GM12878 (cell line): ENCODE results near the gene SALL1.

Source experiments
- BCL3 ChIP-seq: IDR thresholded peaks from 2 replicates; pipeline ENCODE4 v1.6.1; 2011; ENCODE audit warnings: borderline replicate concordance, low read depth, mild to moderate bottlenecking, moderate library complexity, low read length; ENCODE audit not compliant: insufficient read depth, poor library complexity, severe bottlenecking
- EP300 ChIP-seq, 2 experiments: fragments of 150-350 bp in 1 of 2; IDR thresholded peaks; 2 replicates each; pipeline ENCODE4 v1.6.1; 2011 to 2012; ENCODE audit warnings: low read depth in 2 of 2, low read length in 2 of 2, borderline replicate concordance in 1 of 2, improper control_type of control experiment in 1 of 2, inconsistent platforms in 1 of 2; ENCODE audit not compliant: control insufficient read depth in 1 of 2
- HCFC1 ChIP-seq: fragments of 150-350 bp; IDR thresholded peaks from 2 replicates; pipeline ENCODE4 v1.6.1; 2014; ENCODE audit warnings: low read length
- POLR2AphosphoS5 ChIP-seq: IDR thresholded peaks from 2 replicates; pipeline ENCODE4 v1.6.1; 2011; ENCODE audit warnings: mild to moderate bottlenecking, low read length, inconsistent platforms
- SMC3 ChIP-seq: IDR thresholded peaks from 2 replicates; pipeline ENCODE4 v1.6.1; 2011; ENCODE audit warnings: low read length, improper control_type of control experiment, borderline replicate concordance
- TCF7 ChIP-seq: IDR thresholded peaks from 2 replicates; pipeline ENCODE4 v1.6.1; 2014; ENCODE audit warnings: antibody characterized with exemption, borderline replicate concordance
- ZSCAN29 ChIP-seq: fragments of 450-650 bp; IDR thresholded peaks from 2 replicates; pipeline ENCODE4 v1.6.1; 2017; ENCODE audit warnings: mild to moderate bottlenecking, moderate library complexity
- TF ChIP-seq, protein P1 (sequence below), 3 experiments: IDR thresholded peaks in 2 of 3; conservative IDR thresholded peaks in 1 of 3; 2 replicates each; pipeline ENCODE4 v1.5.1; 2011; ENCODE audit warnings: low read depth in 3 of 3, low read length in 3 of 3, mild to moderate bottlenecking in 3 of 3, control low read depth in 2 of 3, moderate library complexity in 2 of 3, inconsistent platforms in 1 of 3, mixed read lengths in 1 of 3; ENCODE audit not compliant: control insufficient read depth in 2 of 3, insufficient read depth in 1 of 3; ENCODE audit errors: extremely low read depth in 1 of 3

- TF ChIP-seq EP300 (IDR thresholded peaks at IDR 0.05; ENCODE audit: borderline replicate concordance in 1 of 2, control insufficient read depth in 1 of 2, low read depth in 2 of 2, low read length in 2 of 2) (no peak), TCF7 (no peak), SMC3 (no peak), ZSCAN29 (no peak), HCFC1 (no peak), POLR2AphosphoS5 (no peak), BCL3 (no peak)
- TF ChIP-seq, protein P1, sequence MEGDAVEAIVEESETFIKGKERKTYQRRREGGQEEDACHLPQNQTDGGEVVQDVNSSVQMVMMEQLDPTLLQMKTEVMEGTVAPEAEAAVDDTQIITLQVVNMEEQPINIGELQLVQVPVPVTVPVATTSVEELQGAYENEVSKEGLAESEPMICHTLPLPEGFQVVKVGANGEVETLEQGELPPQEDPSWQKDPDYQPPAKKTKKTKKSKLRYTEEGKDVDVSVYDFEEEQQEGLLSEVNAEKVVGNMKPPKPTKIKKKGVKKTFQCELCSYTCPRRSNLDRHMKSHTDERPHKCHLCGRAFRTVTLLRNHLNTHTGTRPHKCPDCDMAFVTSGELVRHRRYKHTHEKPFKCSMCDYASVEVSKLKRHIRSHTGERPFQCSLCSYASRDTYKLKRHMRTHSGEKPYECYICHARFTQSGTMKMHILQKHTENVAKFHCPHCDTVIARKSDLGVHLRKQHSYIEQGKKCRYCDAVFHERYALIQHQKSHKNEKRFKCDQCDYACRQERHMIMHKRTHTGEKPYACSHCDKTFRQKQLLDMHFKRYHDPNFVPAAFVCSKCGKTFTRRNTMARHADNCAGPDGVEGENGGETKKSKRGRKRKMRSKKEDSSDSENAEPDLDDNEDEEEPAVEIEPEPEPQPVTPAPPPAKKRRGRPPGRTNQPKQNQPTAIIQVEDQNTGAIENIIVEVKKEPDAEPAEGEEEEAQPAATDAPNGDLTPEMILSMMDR (IDR thresholded peaks at IDR 0.05 in 2 of 3, conservative IDR thresholded peaks at IDR 0.05 in 1 of 3; ENCODE audit: control insufficient read depth in 2 of 3, extremely low read depth in 1 of 3, insufficient read depth in 1 of 3, low read depth in 3 of 3, low read length in 3 of 3): no peak
Measured at GRCh38 chr16:51125992-51126391, 25.1 kb downstream of the SALL1 start.
